Central memory CD8-positive, alpha-beta T cell (primary cell): ENCODE measurements around the gene CREBRF.
"Not testable (repeated sequence)": the region's sequence is repeated elsewhere in the genome, so short reads cannot be mapped to it uniquely, and the experiment has no call there.

Source experiments
- ATAC-seq: fragments of 150-1000 bp; cut with Tn5 transposase; replicated peaks from 2 replicates; pipeline ENCODE4 v1.10.0; 2022; ENCODE audit warnings: mild to moderate bottlenecking, moderate FRiP score, moderate number of reproducible peaks; ENCODE audit not compliant: poor library complexity, severe bottlenecking; ENCODE audit errors: extremely low read depth
- DNase-seq, 2 donors: peaks; one replicate each; pipeline ENCODE4 v3.0.0; 2021; ENCODE audit warnings: low spot score in 2 of 2
- H3K27ac Mint-ChIP-seq: one replicate; pipeline ENCODE4 v1.8.0; 2022; ENCODE audit warnings: low read depth, mild to moderate bottlenecking, moderate library complexity, mixed read lengths
- H3K27me3 Mint-ChIP-seq: one replicate; pipeline ENCODE4 v1.8.0; 2022; ENCODE audit warnings: mixed read lengths
- H3K36me3 Mint-ChIP-seq: one replicate; pipeline ENCODE4 v1.8.0; 2022; ENCODE audit warnings: mild to moderate bottlenecking, moderate library complexity, mixed read lengths; ENCODE audit not compliant: insufficient read depth
- H3K4me1 Mint-ChIP-seq: one replicate; pipeline ENCODE4 v1.8.0; 2022; ENCODE audit warnings: mixed read lengths
- H3K4me3 Mint-ChIP-seq: one replicate; pipeline ENCODE4 v1.8.0; 2022; ENCODE audit warnings: mild to moderate bottlenecking, moderate library complexity, mixed read lengths
- H3K9me3 Mint-ChIP-seq: one replicate; pipeline ENCODE4 v1.8.0; 2022; ENCODE audit warnings: mixed read lengths

The CREBRF gene

GRCh38 chr5:173041881-173042762 is 14.0 kb upstream of the CREBRF start:
- no peak for DNase-seq
- H3K9me3 Mint-ChIP-seq = no peaks in the 10 kb centered on the region
- H3K36me3 Mint-ChIP-seq = no peaks in the 10 kb centered on the region
- no peaks in the 10 kb centered on the region for H3K27me3 Mint-ChIP-seq
- H3K27ac Mint-ChIP-seq = no peak overlapping the region
- ATAC-seq = no peak
- H3K4me1 Mint-ChIP-seq = peaks cover 11% of the 10 kb centered on the region
- H3K4me3 Mint-ChIP-seq = no peak overlapping the region

- Mint-ChIP-seq H3K4me3 (no peak overlapping the region), H3K27me3 (no peaks in the 10 kb centered on the region), H3K4me1 (peaks cover 8% of the 10 kb centered on the region), H3K27ac (no peak overlapping the region), H3K9me3 (no peaks in the 10 kb centered on the region), H3K36me3 (no peaks in the 10 kb centered on the region)
- DNase-seq = no peak
- no peak for ATAC-seq
Measured at GRCh38 chr5:173042763-173043107, 13.4 kb upstream of the CREBRF start.

GRCh38 chr5:173045474-173045873 is 10.7 kb upstream of the CREBRF start:
- no peaks in the 10 kb centered on the region for H3K27me3 Mint-ChIP-seq
- H3K36me3 Mint-ChIP-seq = no peaks in the 10 kb centered on the region
- H3K27ac Mint-ChIP-seq = no peak overlapping the region
- DNase-seq = no peak
- H3K4me1 Mint-ChIP-seq = no peaks in the 10 kb centered on the region
- no peak overlapping the region for H3K4me3 Mint-ChIP-seq
- ATAC-seq = no peak
- no peaks in the 10 kb centered on the region for H3K9me3 Mint-ChIP-seq

- not testable (repeated sequence) for H3K36me3 Mint-ChIP-seq, H3K27me3 Mint-ChIP-seq, H3K9me3 Mint-ChIP-seq, ATAC-seq, DNase-seq, H3K27ac Mint-ChIP-seq, H3K4me1 Mint-ChIP-seq, H3K4me3 Mint-ChIP-seq
Measured at GRCh38 chr5:173047096-173047837, 8.9 kb upstream of the CREBRF start.

GRCh38 chr5:173047838-173048105 is 8.4 kb upstream of the CREBRF start:
- DNase-seq = no peak
- no peaks in the 10 kb centered on the region for H3K36me3 Mint-ChIP-seq
- H3K4me1 Mint-ChIP-seq = no peaks in the 10 kb centered on the region
- no peak overlapping the region for H3K4me3 Mint-ChIP-seq
- no peak overlapping the region for H3K27ac Mint-ChIP-seq
- no peak for ATAC-seq
- no peaks in the 10 kb centered on the region for H3K9me3 Mint-ChIP-seq
- peaks cover 12% of the 10 kb centered on the region for H3K27me3 Mint-ChIP-seq

- no peak overlapping the region for H3K4me3 Mint-ChIP-seq
- H3K27ac Mint-ChIP-seq = no peak overlapping the region
- DNase-seq (no peak), ATAC-seq (no peak)
- peaks cover 9% of the 10 kb centered on the region for H3K4me1 Mint-ChIP-seq
- peaks cover 12% of the 10 kb centered on the region for H3K27me3 Mint-ChIP-seq
- H3K9me3 Mint-ChIP-seq = no peaks in the 10 kb centered on the region
- H3K36me3 Mint-ChIP-seq = peaks cover 2% of the 10 kb centered on the region
Measured at GRCh38 chr5:173050791-173051190, 5.4 kb upstream of the CREBRF start.

- DNase-seq (no peak), ATAC-seq (no peak)
- H3K27ac Mint-ChIP-seq = no peak overlapping the region
- peaks cover 12% of the 10 kb centered on the region for H3K27me3 Mint-ChIP-seq
- no peak overlapping the region for H3K4me3 Mint-ChIP-seq
- peaks cover 11% of the 10 kb centered on the region for H3K4me1 Mint-ChIP-seq
- peaks cover 8% of the 10 kb centered on the region for H3K36me3 Mint-ChIP-seq
- H3K9me3 Mint-ChIP-seq = no peaks in the 10 kb centered on the region
Measured at GRCh38 chr5:173051746-173052145, 4.4 kb upstream of the CREBRF start.

- Mint-ChIP-seq H3K36me3 (peaks cover 13% of the 10 kb centered on the region), H3K27ac (no peak overlapping the region), H3K9me3 (no peaks in the 10 kb centered on the region)
Measured at GRCh38 chr5:173053041-173053440, 3.1 kb upstream of the CREBRF start.

GRCh38 chr5:173055042-173055721 is 970 bp upstream of the CREBRF start:
- DNase-seq (no peak), ATAC-seq (no peak)
- H3K4me1 Mint-ChIP-seq = peaks cover 17% of the 10 kb centered on the region

More at GRCh38 chr5:173053041-173053440, 3.1 kb upstream of the CREBRF start:
- Mint-ChIP-seq H3K4me1 (peaks cover 11% of the 10 kb centered on the region), H3K27me3 (peaks cover 12% of the 10 kb centered on the region), H3K4me3 (no peak overlapping the region)
- ATAC-seq = no peak
- no peak for DNase-seq

GRCh38 chr5:173055722-173055982 is 500 bp upstream of the CREBRF start:
- H3K27me3 Mint-ChIP-seq = peaks cover 12% of the 10 kb centered on the region
- peak overlapping the region; percentile 87 for H3K4me3 Mint-ChIP-seq
- H3K36me3 Mint-ChIP-seq = peaks cover 15% of the 10 kb centered on the region
- peaks cover 17% of the 10 kb centered on the region for H3K4me1 Mint-ChIP-seq
- ATAC-seq (no peak), DNase-seq (no peak)
- H3K9me3 Mint-ChIP-seq = no peaks in the 10 kb centered on the region
- H3K27ac Mint-ChIP-seq = peak overlapping the region; percentile 82

More at GRCh38 chr5:173055042-173055721, 970 bp upstream of the CREBRF start:
- Mint-ChIP-seq H3K36me3 (peaks cover 15% of the 10 kb centered on the region), H3K27me3 (peaks cover 12% of the 10 kb centered on the region), H3K9me3 (no peaks in the 10 kb centered on the region), H3K27ac (peak overlapping the region; percentile 82), H3K4me3 (peak overlapping the region; percentile 87)

- Mint-ChIP-seq H3K9me3 (no peaks in the 10 kb centered on the region), H3K4me3 (peak overlapping the region; percentile 87), H3K36me3 (peaks cover 19% of the 10 kb centered on the region), H3K4me1 (peaks cover 24% of the 10 kb centered on the region), H3K27ac (peak overlapping the region; percentile 82), H3K27me3 (peaks cover 9% of the 10 kb centered on the region)
- DNase-seq (no peak), ATAC-seq (peak; percentile 50)
Measured at GRCh38 chr5:173056783-173057061, 570 bp downstream of the CREBRF start.

- Mint-ChIP-seq H3K9me3 (no peaks in the 10 kb centered on the region), H3K4me1 (peaks cover 30% of the 10 kb centered on the region), H3K27ac (peak overlapping the region; percentile 82), H3K27me3 (peaks cover 3% of the 10 kb centered on the region), H3K4me3 (peak overlapping the region; percentile 87), H3K36me3 (peaks cover 19% of the 10 kb centered on the region)
- DNase-seq = peak; percentile 97 to 98
- peak; percentile 82 for ATAC-seq
Measured at GRCh38 chr5:173057062-173057924, 1.1 kb downstream of the CREBRF start.
